WTC11 (cell line): ENCODE data around the gene VCL.

Experiments used
- FOXP1 ChIP-seq: sonication (generic); formaldehyde crosslinking; IDR thresholded peaks from 2 replicates; pipeline ENCODE4 v1.8.0; 2022; ENCODE audit warnings: missing genetic modification reagents, mild to moderate bottlenecking, moderate library complexity, borderline replicate concordance
- TF ChIP-seq, protein P1 (sequence below): fragments of 200-600 bp; IDR thresholded peaks from 2 replicates; pipeline ENCODE4 v1.8.0; 2022; ENCODE audit warnings: antibody characterized with exemption

DNA sequence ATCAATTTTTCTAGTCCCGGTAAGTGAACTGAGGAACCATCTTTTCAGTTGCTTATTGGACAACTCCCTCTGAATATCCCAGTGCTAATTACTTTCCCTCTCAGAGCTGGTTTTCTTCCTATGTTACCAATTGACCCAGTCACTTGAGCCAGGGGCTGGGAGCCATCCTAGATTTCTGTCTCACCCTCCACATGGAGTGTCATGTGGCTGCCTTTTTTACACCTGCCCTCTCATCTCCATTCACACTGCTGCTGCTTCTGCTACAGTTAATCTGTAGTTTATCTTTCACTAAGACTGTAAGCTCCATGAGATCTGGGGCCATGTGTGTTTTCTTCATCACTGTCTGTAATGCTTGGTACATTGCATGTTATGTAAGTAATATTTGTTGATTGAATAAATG lies 35.8 kb downstream of the VCL start:
- TF ChIP-seq FOXP1 (CRISPR knock-in tag) = no peak
- TF ChIP-seq, protein P1, sequence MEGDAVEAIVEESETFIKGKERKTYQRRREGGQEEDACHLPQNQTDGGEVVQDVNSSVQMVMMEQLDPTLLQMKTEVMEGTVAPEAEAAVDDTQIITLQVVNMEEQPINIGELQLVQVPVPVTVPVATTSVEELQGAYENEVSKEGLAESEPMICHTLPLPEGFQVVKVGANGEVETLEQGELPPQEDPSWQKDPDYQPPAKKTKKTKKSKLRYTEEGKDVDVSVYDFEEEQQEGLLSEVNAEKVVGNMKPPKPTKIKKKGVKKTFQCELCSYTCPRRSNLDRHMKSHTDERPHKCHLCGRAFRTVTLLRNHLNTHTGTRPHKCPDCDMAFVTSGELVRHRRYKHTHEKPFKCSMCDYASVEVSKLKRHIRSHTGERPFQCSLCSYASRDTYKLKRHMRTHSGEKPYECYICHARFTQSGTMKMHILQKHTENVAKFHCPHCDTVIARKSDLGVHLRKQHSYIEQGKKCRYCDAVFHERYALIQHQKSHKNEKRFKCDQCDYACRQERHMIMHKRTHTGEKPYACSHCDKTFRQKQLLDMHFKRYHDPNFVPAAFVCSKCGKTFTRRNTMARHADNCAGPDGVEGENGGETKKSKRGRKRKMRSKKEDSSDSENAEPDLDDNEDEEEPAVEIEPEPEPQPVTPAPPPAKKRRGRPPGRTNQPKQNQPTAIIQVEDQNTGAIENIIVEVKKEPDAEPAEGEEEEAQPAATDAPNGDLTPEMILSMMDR = no peak
